Upper lobe of right lung (tissue), 1 donor: ENCODE data around the gene SLC22A15. TPM values are rescaled to one million over a fixed set of nuclear protein-coding genes. Genes with fewer than 3 reads are reported as not detected.

ENCODE experiments used
- ATAC-seq: fragments of 200-7000 bp; cut with Tn5 transposase; one replicate; pipeline ENCODE4 v1.9.1; 2020; ENCODE audit warnings: mild to moderate bottlenecking, moderate library complexity
- DNase-seq: peaks from one replicate; pipeline ENCODE4 v3.0.0-alpha.2; 2020
- H3K27ac ChIP-seq: fragments of 200-600 bp; one replicate; pipeline ENCODE4 v1.8.0; 2022
- H3K27me3 ChIP-seq: fragments of 200-600 bp; one replicate; pipeline ENCODE4 v1.8.0; 2022; ENCODE audit warnings: mild to moderate bottlenecking
- H3K36me3 ChIP-seq: fragments of 200-600 bp; one replicate; pipeline ENCODE4 v1.8.0; 2022
- H3K4me1 ChIP-seq: fragments of 200-600 bp; one replicate; pipeline ENCODE4 v1.8.0; 2022
- H3K4me3 ChIP-seq: fragments of 200-600 bp; one replicate; pipeline ENCODE4 v1.8.0; 2022; ENCODE audit warnings: mild to moderate bottlenecking
- H3K9me3 ChIP-seq: fragments of 200-600 bp; one replicate; pipeline ENCODE4 v1.8.0; 2022
- intact Hi-C: fragments of 100-400 bp; cut with DNase I; formaldehyde crosslinking; loops from one replicate; pipeline ENCODE4 v1.11.0; 2022
- total RNA-seq: library from RNA; stranded (reverse); fragmentation: NEBNext Ultra II Directional; extraction: Animal tissue kit (Norgen Biotek cat#: 25700); gene quantifications from one replicate; pipeline ENCODE4 v1.2.1, GENCODE V29; 2021
- TF ChIP-seq, protein P1 (sequence below): fragments of 200-600 bp; IDR thresholded peaks from one replicate; pipeline ENCODE4 v1.8.0; 2022; ENCODE audit warnings: antibody characterized with exemption
- donor health status: DM: no; HTN: yes; CAD: no; lungs with severe emphysema.

SLC22A15 gene
- total RNA-seq, 1 donor from 2014 or later: 25.7 TPM

DNA sequence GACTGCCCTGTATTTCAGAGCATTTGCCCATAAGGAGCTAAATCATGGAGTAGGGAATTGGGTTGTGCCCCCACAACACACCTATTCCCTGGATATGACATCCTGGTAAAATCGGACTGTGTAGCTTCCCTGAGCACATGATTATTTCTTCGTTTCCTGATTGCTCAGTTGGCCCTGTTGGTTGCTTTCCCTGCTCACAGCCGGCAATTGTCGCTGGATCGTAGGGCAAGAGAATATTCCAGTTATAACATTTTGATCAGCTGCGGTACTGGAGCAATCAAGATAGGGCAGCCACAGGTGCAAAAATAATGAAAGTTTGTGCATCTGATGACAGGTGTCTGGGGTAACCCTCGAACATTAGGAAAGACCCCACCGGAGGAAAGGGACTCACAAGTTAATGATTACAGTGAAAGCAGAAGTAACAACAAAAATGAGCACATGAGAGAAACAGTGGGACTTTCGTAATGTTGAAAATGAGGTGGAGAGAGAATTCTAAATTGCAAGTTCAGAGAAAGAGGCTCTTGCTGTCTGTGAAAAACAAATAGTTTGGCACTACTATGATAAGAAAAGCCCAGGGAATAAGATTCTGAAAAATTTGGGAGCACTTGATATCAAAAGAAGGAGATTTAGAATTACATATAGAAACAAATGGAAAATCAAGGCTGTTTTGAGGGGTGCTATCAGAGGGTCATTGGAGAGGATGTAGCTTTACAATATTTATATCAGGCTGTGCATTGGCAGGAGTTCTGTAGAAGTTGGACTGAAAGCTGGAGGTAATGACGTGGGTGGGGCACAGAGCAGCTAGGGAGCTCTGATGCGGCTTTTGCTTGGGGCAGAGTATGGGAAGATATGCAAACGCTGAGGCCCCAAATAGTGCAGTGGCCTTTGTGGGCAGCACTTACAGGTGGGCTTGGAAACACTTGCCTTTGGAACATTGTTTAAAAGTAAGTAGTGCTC, 134.5 kb downstream of the SLC22A15 start, which contains the start of gene MAB21L3:
MAB21L3 (plus strand) TSS at position 833 of the 957 bp plus-strand sequence. CDS start 1,217 bp downstream, outside the sequence.
- peaks cover 5% of the 10 kb centered on the region for H3K4me1 ChIP-seq
- no peaks in the 10 kb centered on the region for H3K36me3 ChIP-seq
- H3K27me3 ChIP-seq: no peaks in the 10 kb centered on the region
- H3K9me3 ChIP-seq: no peaks in the 10 kb centered on the region
- DNase-seq (no peak), ATAC-seq (peak; percentile 21)
- no peak within 1 kb of the TSS for H3K4me3 ChIP-seq
- no peak within 1 kb of the TSS for H3K27ac ChIP-seq
- intact Hi-C loops: no loop called here
- TF ChIP-seq, protein P1, sequence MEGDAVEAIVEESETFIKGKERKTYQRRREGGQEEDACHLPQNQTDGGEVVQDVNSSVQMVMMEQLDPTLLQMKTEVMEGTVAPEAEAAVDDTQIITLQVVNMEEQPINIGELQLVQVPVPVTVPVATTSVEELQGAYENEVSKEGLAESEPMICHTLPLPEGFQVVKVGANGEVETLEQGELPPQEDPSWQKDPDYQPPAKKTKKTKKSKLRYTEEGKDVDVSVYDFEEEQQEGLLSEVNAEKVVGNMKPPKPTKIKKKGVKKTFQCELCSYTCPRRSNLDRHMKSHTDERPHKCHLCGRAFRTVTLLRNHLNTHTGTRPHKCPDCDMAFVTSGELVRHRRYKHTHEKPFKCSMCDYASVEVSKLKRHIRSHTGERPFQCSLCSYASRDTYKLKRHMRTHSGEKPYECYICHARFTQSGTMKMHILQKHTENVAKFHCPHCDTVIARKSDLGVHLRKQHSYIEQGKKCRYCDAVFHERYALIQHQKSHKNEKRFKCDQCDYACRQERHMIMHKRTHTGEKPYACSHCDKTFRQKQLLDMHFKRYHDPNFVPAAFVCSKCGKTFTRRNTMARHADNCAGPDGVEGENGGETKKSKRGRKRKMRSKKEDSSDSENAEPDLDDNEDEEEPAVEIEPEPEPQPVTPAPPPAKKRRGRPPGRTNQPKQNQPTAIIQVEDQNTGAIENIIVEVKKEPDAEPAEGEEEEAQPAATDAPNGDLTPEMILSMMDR: no peak

- H3K9me3 ChIP-seq: no peaks in the 10 kb centered on the region
- H3K4me1 ChIP-seq: peaks cover 5% of the 10 kb centered on the region
- no peaks in the 10 kb centered on the region for H3K27me3 ChIP-seq
- no peak overlapping the region for H3K4me3 ChIP-seq
- ATAC-seq: peak; percentile 45
- no peaks in the 10 kb centered on the region for H3K36me3 ChIP-seq
- intact Hi-C loops: no loop called here
- DNase-seq: no peak
- TF ChIP-seq, protein P1: no peak
- H3K27ac ChIP-seq: no peak overlapping the region
Observed at GRCh38 chr1:116111524-116112021, 135.3 kb downstream of the SLC22A15 start.

DNA sequence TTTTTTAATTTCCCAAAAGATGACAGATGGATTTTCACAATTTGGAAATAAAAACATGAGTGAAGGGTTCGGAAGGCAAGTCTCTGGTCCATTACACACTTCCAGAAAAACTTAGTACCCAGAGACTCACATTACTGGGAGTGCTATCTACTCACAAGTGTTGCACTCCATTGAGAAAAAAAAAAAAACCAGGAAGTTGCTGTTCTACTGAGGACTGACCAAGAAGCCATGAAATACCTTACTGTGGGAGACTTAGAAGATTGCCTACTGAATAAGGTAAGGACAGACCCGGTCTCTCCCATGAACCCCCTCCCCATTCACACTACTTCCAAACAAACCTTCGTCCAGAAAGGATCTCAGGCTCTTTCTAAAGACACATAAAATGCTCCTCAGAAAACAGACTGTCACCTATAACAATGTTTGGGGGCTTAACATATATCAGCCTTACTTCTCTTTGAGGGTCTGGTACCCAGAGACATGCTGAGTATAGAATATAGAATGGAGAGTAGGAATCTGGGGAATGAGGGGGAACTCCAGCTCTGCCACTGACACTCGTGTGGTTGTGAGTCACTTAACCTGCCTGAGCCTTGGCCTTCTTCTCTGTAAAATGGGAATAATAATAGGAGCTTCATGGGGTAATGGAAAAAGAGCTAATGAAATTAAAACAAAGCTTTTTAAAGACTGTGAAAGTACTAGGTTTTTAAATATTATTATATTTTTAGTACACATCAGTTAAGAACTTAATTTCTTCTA, 136.3 kb downstream of the SLC22A15 start:
- TF ChIP-seq, protein P1: no peak
- no peak for ATAC-seq

DNA sequence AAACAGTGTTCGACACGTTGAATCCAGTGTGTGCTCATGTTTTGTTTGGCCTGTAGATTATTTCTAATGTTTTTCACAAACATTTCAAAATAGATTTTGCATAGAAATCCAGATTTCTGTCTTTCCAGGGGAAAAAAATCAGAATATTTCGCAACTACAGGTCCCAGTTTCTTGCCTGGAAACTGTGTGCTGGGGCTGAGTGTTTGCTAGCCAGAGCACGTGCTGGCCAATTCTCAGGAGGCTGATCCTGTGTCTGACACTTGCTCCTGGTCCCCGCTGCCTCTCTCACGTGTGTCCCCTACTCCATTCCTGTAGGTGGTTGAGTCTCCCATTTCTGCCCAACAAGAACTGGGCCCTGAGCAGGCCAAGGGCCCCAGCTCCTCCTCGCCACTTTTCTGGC, 137.3 kb downstream of the SLC22A15 start:
- no peaks in the 10 kb centered on the region for H3K27me3 ChIP-seq
- H3K36me3 ChIP-seq: no peaks in the 10 kb centered on the region
- ATAC-seq: peak; percentile 38
- DNase-seq: no peak
- intact Hi-C loops: no loop called here
- no peak overlapping the region for H3K4me3 ChIP-seq
- H3K9me3 ChIP-seq: no peaks in the 10 kb centered on the region
- H3K27ac ChIP-seq: no peak overlapping the region
- TF ChIP-seq, protein P1: no peak
- peaks cover 5% of the 10 kb centered on the region for H3K4me1 ChIP-seq

More for the DNA sequence above, 136.3 kb downstream of the SLC22A15 start:
- Histone ChIP-seq H3K4me1 (peaks cover 5% of the 10 kb centered on the region), H3K4me3 (no peak overlapping the region), H3K27me3 (no peaks in the 10 kb centered on the region), H3K9me3 (no peaks in the 10 kb centered on the region), H3K27ac (no peak overlapping the region), H3K36me3 (no peaks in the 10 kb centered on the region)
- DNase-seq: no peak
- intact Hi-C loops: no loop called here

DNA sequence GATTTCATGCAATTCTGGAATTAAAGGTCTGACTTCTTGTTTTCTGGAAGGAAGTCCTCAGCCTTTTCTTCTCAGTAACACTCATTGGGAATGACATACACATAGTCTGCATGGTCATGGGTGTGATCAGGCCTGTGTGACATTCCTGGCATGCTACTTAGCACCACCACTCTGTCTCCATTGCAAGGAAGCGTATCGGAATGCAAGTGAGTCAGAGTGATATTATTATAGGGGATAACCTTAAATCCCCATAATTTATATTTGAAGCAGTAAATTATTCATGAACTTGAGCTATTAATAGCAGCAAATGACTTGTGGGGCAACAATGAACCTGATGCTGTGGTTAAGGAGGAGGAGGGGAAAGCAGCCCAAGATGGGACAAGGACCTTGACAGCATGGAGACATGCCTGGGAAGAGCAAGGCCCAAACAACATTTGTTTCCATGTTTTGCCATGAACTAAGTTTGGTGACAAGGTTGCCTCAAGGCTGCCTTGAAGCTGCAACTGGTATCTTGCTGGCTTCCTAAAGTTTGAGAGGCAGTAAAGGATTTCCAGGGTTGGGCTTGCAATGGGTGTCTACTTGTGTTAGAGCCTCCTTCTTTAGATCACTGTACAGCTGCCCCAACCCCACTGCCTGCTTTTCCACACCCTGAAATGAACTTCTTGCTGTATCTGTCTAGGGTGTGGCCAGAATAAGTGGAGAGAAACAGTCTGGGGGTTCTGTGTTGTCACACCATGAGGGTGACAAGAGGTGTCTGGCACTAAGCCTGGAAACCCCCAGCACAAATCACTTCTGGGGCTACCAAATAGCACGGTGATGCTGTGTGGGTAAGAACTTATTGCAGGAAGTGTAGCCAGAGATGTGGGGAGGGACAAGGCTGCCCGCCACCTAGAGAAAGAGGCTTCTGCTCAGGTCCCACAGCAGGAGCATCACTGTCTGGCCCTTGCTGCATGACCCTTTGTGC, 139.4 kb downstream of the SLC22A15 start:
- ATAC-seq (peak; percentile 58), DNase-seq (no peak)
- H3K4me1 ChIP-seq: peaks cover 4% of the 10 kb centered on the region
- intact Hi-C loops: no loop called here
- H3K4me3 ChIP-seq: no peak overlapping the region
- H3K9me3 ChIP-seq: no peaks in the 10 kb centered on the region
- no peaks in the 10 kb centered on the region for H3K36me3 ChIP-seq
- no peak overlapping the region for H3K27ac ChIP-seq
- no peaks in the 10 kb centered on the region for H3K27me3 ChIP-seq
- TF ChIP-seq, protein P1: no peak
